Fibroblast of skin of left biceps (primary cell): Measurements from ENCODE around the gene ERMARD.

Experiments
- DNase-seq, 2 experiments: peaks; one replicate each; pipeline ENCODE4 v3.0.0-alpha.2; 2013; ENCODE audit warnings: low read depth in 2 of 2

The ERMARD gene

DNA sequence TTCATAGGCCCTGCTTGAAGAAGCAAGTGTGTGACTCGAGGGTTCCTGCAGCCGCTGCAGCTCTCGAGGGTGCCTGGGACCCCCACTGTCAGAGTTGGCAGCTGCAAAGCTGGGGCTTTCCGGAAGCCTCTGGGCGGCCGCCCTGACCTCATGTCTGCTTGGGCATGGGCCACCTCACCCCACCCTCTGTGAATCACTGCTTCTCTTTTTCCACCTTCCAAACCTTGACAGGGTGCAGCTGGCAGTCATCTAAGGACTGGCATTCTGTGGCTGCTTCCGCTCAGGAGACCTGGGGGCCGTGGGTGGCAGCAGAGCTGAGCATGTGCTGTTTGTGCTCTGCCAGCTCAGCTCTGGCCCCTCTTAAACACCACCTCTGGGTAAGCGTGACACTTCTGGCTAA, 32.0 kb downstream of the ERMARD start:
- DNase-seq, result no peak

- DNase-seq, result no peak
Observed at GRCh38 chr6:169783971-169784820, 32.8 kb downstream of the ERMARD start.

- DNase-seq, result no peak
Observed at GRCh38 chr6:169784821-169785340, 33.5 kb downstream of the ERMARD start.

GRCh38 chr6:169785566-169785965, 34.1 kb downstream of the ERMARD start:
- no peak for DNase-seq

- no peak for DNase-seq
Observed at GRCh38 chr6:169786349-169786748, 34.9 kb downstream of the ERMARD start.

GRCh38 chr6:169787797-169788196, 36.4 kb downstream of the ERMARD start:
- DNase-seq, result no peak

- no peak for DNase-seq
Observed at GRCh38 chr6:169788809-169789145, 37.4 kb downstream of the ERMARD start.

DNA sequence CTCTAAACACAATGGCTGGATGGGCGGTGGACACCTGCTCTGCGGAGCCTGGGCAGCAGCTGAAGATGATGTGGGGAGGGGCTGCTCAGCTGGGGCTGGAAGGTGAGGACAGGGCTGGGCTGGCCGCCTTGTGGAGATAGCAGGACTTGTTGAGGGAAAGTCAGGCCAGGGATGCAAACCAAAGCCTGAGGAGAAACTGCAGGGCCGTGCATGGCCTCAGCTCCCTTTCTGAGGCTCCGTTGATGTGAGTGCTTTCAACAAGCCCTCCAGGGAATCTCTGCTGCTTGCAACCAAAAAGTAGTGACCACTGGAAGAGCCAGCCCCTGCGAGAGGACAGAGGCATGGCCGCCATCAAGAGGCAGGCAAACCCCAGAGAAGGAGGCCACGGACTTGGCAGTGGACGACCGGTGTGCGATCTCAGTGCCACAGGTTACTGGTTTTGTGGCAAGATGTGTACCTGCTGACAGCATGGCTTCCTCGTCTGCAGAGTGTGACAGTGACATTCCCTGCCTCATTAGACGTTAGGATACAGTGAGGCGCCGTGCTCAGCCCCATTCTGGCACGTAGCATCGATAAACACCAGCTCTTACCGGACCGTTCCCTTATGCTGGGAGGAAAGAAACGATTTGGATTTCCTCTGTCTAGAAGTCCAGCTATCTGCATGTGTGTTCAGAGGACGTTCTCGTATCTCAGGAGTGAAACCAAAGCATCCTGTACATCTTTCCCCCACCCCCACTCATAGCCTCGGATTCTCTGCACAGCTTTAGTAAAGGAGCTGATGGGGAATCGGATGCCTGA, 37.9 kb downstream of the ERMARD start:
- DNase-seq, result no peak

GRCh38 chr6:169789944-169790927, 38.8 kb downstream of the ERMARD start:
- DNase-seq, result peak; percentile 24 to 31

GRCh38 chr6:169791721-169792131, 40.3 kb downstream of the ERMARD start:
- DNase-seq, result no peak

DNA sequence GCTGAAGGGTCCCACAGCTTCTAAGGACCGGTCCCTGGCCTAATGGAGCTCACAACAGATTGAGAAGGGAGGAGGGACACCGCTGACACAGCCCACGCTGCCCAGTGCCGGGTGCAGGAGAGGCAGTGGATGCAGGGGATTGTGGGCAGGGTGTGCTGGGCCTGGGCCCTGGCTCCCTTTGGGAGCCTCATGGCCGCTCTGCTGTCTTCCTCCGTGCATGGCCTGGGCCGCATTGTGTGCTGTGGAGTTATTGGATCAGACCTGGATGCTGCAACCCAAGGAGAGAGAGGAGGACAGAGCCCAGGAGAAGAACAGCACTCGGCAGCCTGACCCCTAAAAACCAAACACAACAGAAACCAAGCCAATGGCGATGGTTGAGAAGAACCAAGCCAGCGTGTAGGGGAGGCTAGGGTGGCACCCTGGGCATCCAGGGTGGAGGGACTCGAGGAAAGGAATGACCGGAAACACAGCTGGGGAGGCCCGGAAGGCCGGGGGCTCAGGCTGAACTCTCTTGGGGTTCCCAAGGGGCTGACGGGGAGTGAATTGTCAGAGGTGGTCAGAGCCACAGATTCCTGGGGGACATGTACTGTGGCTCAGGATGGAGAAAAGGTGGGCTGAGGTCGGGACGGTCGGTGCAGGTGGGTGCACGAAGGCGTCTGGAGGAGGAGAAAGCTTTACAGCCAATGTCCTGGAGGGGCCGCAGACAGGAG, 41.0 kb downstream of the ERMARD start:
- DNase-seq, result no peak

DNA sequence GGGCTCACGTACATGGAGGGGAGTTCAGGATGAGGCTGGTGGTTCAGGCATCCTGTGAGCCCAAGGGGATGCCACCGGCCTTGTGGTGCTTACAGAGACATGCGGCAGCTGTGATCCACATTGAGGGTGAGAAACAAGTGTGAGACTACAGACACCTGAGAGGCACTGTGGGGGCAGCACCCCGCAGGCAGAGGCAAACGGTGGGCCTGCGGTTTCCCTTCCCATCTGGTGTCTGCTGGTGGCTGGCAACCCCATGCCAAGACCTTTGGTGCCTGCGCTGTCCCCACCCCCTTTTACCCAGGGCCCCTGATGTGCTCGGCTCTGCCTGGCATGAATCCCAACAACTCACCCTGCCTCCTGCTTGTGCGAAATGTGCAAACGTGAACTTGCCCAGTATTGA, 42.0 kb downstream of the ERMARD start:
- no peak for DNase-seq

DNA sequence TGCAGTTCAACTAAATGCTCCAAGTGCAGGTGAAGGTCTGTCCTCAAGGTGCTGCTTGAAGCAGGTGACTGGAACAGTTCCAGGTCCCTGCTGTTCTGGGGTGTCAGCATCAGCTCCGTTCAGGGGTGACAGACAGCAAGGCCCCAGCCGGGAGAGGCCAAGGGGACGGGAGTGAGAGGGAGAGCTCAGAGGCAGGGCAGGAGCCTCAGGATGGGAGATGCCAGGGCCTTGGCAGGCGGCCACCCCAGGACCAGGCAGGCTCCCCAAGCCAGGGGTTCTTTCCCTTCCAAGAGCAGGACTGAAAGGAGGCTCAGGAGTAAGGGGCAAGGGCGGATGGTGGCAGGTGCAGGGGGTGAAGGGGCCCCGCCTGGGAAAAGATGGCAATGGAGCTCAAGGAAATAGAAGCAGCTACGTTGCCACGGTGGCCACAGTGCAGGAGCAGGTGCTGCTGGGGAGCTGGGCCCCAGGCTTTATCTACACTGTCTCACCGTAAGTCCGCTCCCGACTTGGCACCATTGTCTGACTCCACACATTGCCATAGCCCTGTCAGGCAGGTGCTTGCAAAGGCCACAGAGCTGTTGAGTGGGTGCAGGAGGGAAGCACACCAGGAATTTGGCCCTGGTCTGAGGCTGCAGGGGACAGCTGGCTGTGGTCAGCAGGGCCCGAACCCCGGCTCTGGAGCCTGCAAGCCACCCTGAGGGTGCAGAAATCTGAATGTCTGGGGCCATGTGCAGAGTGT, 43.1 kb downstream of the ERMARD start:
- DNase-seq, result no peak

- DNase-seq, result no peak
Observed at GRCh38 chr6:169795196-169795595, 43.8 kb downstream of the ERMARD start.

GRCh38 chr6:169798764-169799473, 47.5 kb downstream of the ERMARD start:
- no peak for DNase-seq

DNA sequence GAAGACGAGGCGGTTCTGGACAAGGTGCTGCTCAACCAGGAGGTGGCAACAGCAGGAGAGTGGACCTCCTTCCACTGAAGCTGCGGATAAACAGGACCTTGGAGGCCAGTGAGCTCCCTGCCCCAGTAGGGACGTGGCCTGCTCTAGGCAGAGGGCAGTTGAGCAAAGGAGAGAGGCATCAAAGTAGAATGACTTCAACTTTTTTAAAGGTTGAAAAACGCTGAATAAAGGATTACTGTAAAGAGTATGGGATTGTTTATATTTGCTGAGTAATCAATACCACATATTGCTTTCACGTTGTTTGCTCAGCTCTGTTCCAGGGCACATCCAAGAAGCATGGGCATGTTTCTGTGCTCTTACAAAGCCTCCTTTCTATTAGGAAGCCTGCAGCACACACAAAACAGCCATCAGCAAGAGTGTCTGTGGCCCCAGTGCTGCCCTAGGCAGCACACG, 48.1 kb downstream of the ERMARD start:
- DNase-seq, result no peak

GRCh38 chr6:169800116-169800667, 48.8 kb downstream of the ERMARD start:
- no peak for DNase-seq

DNA sequence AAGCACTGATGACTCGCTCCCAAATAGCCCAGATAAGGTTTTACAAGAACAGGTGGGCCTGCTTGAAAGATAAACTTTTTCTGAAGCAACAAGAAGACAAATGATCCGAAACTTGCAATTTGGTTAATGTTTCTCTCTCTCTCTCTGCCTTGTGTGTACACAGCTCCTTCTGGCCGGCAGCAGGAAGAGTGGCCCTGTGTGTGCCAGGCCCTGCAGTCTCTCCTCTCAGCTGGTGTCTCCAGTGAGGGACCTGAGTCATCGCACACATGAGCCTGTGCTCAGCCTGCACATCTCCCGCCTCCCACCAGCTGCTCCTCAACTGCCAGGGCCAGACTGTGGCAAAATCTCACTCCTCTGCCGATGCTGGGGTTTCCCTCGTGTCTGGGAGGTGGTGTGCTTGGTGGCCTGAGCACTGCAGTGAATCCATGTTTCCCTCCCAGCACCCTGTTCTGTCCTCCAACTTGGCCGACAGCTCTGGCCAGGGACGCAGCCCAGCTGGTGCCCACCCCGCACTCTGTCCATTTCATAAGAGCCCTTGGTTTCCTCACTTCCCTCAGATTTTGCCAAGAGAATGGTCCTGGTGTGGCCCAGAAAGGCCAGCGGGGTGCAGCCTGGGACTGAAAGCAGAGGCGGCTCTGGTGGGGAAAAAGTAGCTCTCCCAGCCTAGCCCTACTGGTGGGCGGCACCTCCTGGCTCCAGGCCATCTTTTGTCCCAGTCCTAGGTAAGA, 49.4 kb downstream of the ERMARD start:
- no peak for DNase-seq
